Measurements from ENCODE around the gene PSAP. TPM values are rescaled to one million over a fixed set of nuclear protein-coding genes. Genes with fewer than 3 reads are reported as not detected.

The PSAP gene
- polyA plus RNA-seq, 1 donor from 2014 or later = 651 TPM

DNA sequence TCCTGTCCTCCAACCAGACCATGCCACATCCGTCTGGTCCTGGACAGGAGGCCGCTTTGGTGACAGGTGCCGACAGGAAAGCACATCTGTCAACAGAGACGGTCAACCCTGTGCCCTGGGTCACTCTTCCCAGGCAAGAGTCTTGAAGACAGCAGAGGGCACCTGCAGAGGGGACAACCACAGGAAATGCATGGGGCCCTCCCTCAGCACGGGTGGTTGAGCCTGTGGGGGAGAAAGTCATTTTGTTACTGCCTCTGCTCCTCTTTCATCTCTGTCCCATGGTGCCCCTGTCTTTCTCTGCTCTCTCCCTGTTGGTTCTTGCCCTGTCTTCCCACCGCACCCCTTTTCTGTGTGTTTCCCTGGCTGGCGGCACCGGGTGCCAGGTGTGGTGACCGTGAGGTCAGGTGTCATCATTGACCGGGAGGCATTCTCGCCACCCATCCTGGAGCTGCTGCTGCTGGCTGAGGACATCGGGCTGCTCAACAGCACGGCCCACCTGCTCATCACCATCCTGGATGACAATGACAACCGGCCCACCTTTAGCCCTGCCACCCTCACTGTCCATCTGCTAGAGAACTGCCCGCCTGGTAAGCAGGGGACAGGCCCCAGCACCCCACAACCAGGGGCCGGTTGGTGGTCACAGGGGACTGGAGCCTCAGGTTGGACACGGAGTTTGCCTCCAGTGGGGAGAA is 60.2 kb downstream of the PSAP start:
- no peak overlapping the region for H2AFZ ChIP-seq (ENCODE audit: low read depth, low read length)
- no peaks in the 10 kb centered on the region for H3F3A ChIP-seq (ENCODE audit: insufficient read depth, low read length, poor library complexity, severe bottlenecking)
- no peaks in the 10 kb centered on the region for H3K36me3 ChIP-seq (ENCODE audit: insufficient read depth, low read length)
- TF ChIP-seq POLR2AphosphoS5 (IDR thresholded peaks at IDR 0.05) (no peak), RAD21 (conservative IDR thresholded peaks at IDR 0.05) (no peak), MXI1 (conservative IDR thresholded peaks at IDR 0.05; ENCODE audit: poor library complexity, severe bottlenecking) (no peak), REST (IDR thresholded peaks at IDR 0.05; ENCODE audit: borderline replicate concordance) (no peak), EP300 (conservative IDR thresholded peaks at IDR 0.05; ENCODE audit: poor library complexity, severe bottlenecking) (no peak), SMC3 (conservative IDR thresholded peaks at IDR 0.05; ENCODE audit: poor library complexity) (no peak), TAF1 (IDR thresholded peaks at IDR 0.05; ENCODE audit: low read depth) (no peak), EZH2 (IDR thresholded peaks at IDR 0.05; ENCODE audit: borderline replicate concordance, insufficient read depth, low read length, poor library complexity, severe bottlenecking) (no peak)
- TF ChIP-seq, protein P1, sequence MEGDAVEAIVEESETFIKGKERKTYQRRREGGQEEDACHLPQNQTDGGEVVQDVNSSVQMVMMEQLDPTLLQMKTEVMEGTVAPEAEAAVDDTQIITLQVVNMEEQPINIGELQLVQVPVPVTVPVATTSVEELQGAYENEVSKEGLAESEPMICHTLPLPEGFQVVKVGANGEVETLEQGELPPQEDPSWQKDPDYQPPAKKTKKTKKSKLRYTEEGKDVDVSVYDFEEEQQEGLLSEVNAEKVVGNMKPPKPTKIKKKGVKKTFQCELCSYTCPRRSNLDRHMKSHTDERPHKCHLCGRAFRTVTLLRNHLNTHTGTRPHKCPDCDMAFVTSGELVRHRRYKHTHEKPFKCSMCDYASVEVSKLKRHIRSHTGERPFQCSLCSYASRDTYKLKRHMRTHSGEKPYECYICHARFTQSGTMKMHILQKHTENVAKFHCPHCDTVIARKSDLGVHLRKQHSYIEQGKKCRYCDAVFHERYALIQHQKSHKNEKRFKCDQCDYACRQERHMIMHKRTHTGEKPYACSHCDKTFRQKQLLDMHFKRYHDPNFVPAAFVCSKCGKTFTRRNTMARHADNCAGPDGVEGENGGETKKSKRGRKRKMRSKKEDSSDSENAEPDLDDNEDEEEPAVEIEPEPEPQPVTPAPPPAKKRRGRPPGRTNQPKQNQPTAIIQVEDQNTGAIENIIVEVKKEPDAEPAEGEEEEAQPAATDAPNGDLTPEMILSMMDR (IDR thresholded peaks at IDR 0.05; ENCODE audit: poor library complexity, severe bottlenecking) = no peak
- no peak overlapping the region for H3K27ac ChIP-seq (ENCODE audit: low read length)
- H3K4me3 ChIP-seq (ENCODE audit: low read length) = no peak overlapping the region
- H3K79me2 ChIP-seq (replicated peaks; ENCODE audit: insufficient read depth, low read length) = no peaks in the 10 kb centered on the region
- no peaks in the 10 kb centered on the region for H4K20me1 ChIP-seq (ENCODE audit: insufficient read depth)
- H3K9me3 ChIP-seq (ENCODE audit: low read length) = no peaks in the 10 kb centered on the region
- H3K27me3 ChIP-seq (ENCODE audit: insufficient read depth, low read depth, low read length) = no peaks in the 10 kb centered on the region
- H3K9ac ChIP-seq (ENCODE audit: low read length) = no peak overlapping the region
- no peak overlapping the region for H3K4me2 ChIP-seq (ENCODE audit: low read length)
- H3K9me2 ChIP-seq (ENCODE audit: insufficient read depth, low read length) = no peaks in the 10 kb centered on the region

DNA sequence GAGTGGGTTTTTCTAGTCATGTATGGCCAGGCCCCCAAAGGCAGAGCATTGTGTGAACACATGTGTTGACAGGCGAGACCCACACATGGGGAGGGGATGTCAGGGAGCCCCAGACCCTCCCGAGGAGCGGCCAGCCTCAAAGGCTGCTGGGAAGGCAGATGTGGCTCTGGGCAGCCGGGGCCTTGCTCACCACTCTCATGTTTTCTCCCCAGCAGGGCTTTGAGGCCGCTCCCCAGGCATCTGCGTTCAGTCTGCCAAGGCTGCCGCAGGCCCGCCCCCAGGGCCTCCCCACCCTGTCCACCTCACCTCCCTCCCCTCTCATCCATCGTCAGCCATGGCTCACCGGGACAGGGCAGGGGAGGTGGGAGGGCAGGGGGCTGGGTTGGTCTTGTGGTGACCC is 61.2 kb downstream of the PSAP start:
- H3K27me3 ChIP-seq (ENCODE audit: insufficient read depth, low read depth, low read length) = no peaks in the 10 kb centered on the region
- H3K27ac ChIP-seq (ENCODE audit: low read length) = no peak overlapping the region
- H3K36me3 ChIP-seq (ENCODE audit: insufficient read depth, low read length) = no peaks in the 10 kb centered on the region
- no peaks in the 10 kb centered on the region for H3K79me2 ChIP-seq (replicated peaks; ENCODE audit: insufficient read depth, low read length)
- no peaks in the 10 kb centered on the region for H3K9me3 ChIP-seq (ENCODE audit: low read length)
- H3K9ac ChIP-seq (ENCODE audit: low read length) = no peak overlapping the region
- TF ChIP-seq EZH2 (IDR thresholded peaks at IDR 0.05; ENCODE audit: borderline replicate concordance, insufficient read depth, low read length, poor library complexity, severe bottlenecking) (no peak), REST (IDR thresholded peaks at IDR 0.05; ENCODE audit: borderline replicate concordance) (no peak)
- TF ChIP-seq, protein P1 (IDR thresholded peaks at IDR 0.05; ENCODE audit: poor library complexity, severe bottlenecking) = no peak
- H2AFZ ChIP-seq (ENCODE audit: low read depth, low read length) = no peak overlapping the region
- H4K20me1 ChIP-seq (ENCODE audit: insufficient read depth) = no peaks in the 10 kb centered on the region
- H3K9me2 ChIP-seq (ENCODE audit: insufficient read depth, low read length) = no peaks in the 10 kb centered on the region
- no peaks in the 10 kb centered on the region for H3F3A ChIP-seq (ENCODE audit: insufficient read depth, low read length, poor library complexity, severe bottlenecking)
- no peak overlapping the region for H3K4me3 ChIP-seq (ENCODE audit: low read length)
- H3K4me2 ChIP-seq (ENCODE audit: low read length) = no peak overlapping the region

Measured in neural cell (in vitro differentiated cells).